A549 treated with Hydrocortisone at 1 μM for 4 hours (cell line): Measurements from ENCODE around the gene FOXJ1. TPM values are rescaled to one million over a fixed set of nuclear protein-coding genes. Genes with fewer than 3 reads are reported as not detected.

Source experiments
- total RNA-seq: library from RNA; stranded (reverse); fragments of 200-300 nt; extraction: Qiagen RNA extraction; gene quantifications from 5 replicates; pipeline ENCODE4 v1.2.3, GENCODE V29; 2022

Gene FOXJ1
- total RNA-seq = 0.76 to 1.0 TPM (median 0.84 TPM) in 5 replicates

GRCh38 chr17:76141212-76142038 lies at the start of gene FOXJ1:
TSS of gene FOXJ1 (minus strand) at chr17:76141245. CDS start at chr17:76140395, 850 bp downstream.

GRCh38 chr17:76103274-76104139 lies 37.5 kb downstream of the FOXJ1 start, which contains the start of gene EXOC7:
TSS of gene EXOC7 (minus strand) at chr17:76103787. CDS start at chr17:76103692, 95 bp downstream.

Other genes with a start within 250 kb of the FOXJ1 start
- 31.1 to 41.1 TPM (median 35.9 TPM) in 5 replicates for gene TRIM65, start 244.3 kb downstream of the FOXJ1 start, total RNA-seq
- gene MRPL38, start 236.4 kb downstream of the FOXJ1 start, total RNA-seq = 90.5 to 127 TPM (median 118 TPM) in 5 replicates
- gene FBF1, start 200.2 kb downstream of the FOXJ1 start, total RNA-seq = 5.8 to 8.8 TPM (median 7.4 TPM) in 5 replicates
- 14.4 to 19.8 TPM (median 16.1 TPM) in 5 replicates for gene ACOX1, start 162.1 kb downstream of the FOXJ1 start, total RNA-seq
- 22.1 to 25.6 TPM (median 24.6 TPM) in 5 replicates for gene TEN1, start 162.0 kb downstream of the FOXJ1 start, total RNA-seq
- gene CDK3, start 140.4 kb downstream of the FOXJ1 start, total RNA-seq = 2.8 to 5.7 TPM (median 4.7 TPM) in 5 replicates
- gene EVPL, start 113.9 kb downstream of the FOXJ1 start, total RNA-seq = 14.7 to 18.8 TPM (median 16.8 TPM) in 5 replicates
- gene SRP68, start 68.7 kb downstream of the FOXJ1 start, total RNA-seq = 80.7 to 90.9 TPM (median 85.2 TPM) in 5 replicates
- 0.89 to 1.8 TPM (median 1.7 TPM) in 5 replicates for gene GALR2, start 66.5 kb downstream of the FOXJ1 start, total RNA-seq
- 0.13 to 0.53 TPM (median 0.33 TPM) in 5 replicates for gene ZACN, start 62.1 kb downstream of the FOXJ1 start, total RNA-seq
- gene EXOC7, start 37.5 kb downstream of the FOXJ1 start, total RNA-seq = 57.5 to 64.4 TPM (median 61.2 TPM) in 5 replicates
- gene RNF157, start 99.2 kb upstream of the FOXJ1 start, total RNA-seq = 8.2 to 11.2 TPM (median 10.6 TPM) in 5 replicates
- gene UBALD2, start 124.1 kb upstream of the FOXJ1 start, total RNA-seq = 87.3 to 156 TPM (median 136 TPM) in 5 replicates
- gene QRICH2, start 167.0 kb upstream of the FOXJ1 start, total RNA-seq = 0.62 to 1.2 TPM (median 1.0 TPM) in 5 replicates
- gene PRPSAP1, start 212.7 kb upstream of the FOXJ1 start, total RNA-seq = 52.0 to 64.4 TPM (median 57.8 TPM) in 5 replicates
- gene SPHK1, start 243.4 kb upstream of the FOXJ1 start, total RNA-seq = 32.8 to 45.8 TPM (median 40.0 TPM) in 5 replicates